Femur (tissue), 1 donor: ENCODE data around the gene MAST2.
"Not testable (repeated sequence)": the region's sequence is repeated elsewhere in the genome, so short reads cannot be mapped to it uniquely, and the experiment has no call there.

ENCODE experiments used
- DNase-seq: peaks from one replicate; pipeline ENCODE4 v3.0.0-alpha.2; 2017

The MAST2 gene

DNA sequence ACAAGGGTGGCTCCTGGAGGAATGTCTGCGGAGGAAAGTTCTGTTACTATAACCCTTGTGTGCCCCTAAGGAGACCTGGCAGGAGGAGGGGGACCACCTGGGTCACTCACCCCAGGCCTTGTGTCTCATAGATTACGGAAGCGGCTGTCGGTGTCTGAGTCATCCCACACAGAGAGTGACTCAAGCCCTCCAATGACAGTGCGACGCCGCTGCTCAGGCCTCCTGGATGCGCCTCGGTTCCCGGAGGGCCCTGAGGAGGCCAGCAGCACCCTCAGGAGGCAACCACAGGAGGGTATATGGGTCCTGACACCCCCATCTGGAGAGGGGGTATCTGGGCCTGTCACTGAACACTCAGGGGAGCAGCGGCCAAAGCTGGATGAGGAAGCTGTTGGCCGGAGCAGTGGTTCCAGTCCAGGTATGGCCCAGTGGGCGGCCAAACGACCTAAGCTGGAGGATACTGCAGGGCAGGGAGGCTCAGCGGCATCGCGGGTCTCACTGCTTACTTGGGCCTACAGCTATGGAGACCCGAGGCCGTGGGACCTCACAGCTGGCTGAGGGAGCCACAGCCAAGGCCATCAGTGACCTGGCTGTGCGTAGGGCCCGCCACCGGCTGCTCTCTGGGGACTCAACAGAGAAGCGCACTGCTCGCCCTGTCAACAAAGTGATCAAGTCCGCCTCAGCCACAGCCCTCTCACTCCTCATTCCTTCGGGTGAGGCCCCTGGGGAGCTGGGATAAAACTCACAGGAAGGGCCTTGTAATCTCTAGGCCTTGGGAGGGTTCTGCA lies 227.7 kb downstream of the MAST2 start:
- no peak for DNase-seq

DNA sequence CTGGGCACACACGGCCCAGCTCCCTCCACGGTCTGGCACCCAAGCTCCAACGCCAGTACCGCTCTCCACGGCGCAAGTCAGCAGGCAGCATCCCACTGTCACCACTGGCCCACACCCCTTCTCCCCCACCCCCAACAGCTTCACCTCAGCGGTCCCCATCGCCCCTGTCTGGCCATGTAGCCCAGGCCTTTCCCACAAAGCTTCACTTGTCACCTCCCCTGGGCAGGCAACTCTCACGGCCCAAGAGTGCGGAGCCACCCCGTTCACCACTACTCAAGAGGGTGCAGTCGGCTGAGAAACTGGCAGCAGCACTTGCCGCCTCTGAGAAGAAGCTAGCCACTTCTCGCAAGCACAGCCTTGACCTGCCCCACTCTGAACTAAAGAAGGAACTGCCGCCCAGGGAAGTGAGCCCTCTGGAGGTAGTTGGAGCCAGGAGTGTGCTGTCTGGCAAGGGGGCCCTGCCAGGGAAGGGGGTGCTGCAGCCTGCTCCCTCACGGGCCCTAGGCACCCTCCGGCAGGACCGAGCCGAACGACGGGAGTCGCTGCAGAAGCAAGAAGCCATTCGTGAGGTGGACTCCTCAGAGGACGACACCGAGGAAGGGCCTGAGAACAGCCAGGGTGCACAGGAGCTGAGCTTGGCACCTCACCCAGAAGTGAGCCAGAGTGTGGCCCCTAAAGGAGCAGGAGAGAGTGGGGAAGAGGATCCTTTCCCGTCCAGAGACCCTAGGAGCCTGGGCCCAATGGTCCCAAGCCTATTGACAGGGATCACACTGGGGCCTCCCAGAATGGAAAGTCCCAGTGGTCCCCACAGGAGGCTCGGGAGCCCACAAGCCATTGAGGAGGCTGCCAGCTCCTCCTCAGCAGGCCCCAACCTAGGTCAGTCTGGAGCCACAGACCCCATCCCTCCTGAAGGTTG lies 231.4 kb downstream of the MAST2 start:
- DNase-seq, result no peak

DNA sequence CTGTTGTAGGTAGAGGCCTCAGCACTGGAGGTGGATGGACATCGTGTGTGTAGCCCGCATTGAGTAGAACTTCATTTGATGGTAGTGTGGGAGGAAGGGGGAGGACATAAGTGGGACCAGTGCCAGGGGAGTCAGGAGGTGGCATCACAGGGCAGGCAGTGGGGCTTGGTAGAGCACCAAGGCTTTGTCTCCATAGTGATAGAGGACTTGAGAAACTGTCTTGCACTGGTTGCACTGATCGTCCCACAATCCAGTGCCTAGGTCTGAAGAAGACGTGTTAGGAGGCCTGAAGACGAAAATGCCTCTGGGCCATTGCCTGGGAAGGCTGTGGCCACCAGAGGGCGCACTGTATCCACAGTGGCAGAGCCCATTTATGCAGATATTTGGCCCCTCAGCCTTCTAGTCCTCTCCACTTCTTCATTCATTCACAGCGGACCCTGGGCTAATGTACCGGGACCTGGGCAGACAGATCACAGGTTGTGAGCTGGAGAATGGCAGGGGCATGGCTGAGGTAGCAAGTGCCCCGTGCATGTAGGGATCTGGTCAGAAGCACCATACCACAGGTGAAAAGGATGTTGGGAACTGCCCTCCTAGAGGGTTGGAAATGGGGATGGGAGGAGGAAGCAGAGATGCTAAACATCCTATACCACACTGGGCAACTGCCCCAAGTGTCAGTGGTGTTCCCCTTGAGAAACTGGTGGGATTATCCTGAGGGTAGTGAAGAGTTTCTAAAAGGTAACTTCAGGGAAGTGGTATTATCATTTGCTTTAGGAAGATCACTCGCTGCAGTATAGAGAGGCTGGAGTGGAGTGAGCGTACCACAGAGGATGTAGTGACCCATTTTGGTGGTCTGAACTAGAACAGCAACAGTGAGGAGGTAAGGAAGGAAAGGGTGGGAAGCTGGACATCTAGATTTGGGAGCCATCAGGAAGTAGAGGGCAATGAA lies 233.8 kb downstream of the MAST2 start:
- peak; percentile 90 for DNase-seq

DNA sequence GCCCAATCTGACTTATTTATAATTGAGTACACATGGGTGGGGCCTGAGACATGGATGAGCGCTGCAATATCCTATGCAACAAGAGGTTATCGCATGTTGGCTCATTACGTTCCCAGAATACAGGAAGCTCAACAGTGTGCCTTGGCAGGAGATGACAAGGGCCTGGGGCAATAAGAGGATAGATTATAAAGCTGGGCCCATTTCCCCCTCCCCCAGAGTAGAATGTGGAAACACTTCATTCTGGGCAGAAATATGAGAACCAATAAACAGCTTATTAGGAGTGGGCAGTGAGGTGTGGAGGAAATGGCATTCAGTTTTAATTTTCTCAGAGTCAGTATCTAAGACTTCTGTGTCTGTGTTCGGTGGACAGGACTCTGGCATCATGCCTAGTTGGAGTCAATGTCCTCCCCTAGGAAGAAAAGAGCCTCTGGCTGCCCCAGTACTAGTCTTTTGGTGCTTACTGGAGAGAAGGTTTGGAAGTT lies 236.2 kb downstream of the MAST2 start:
- DNase-seq, result no peak

DNA sequence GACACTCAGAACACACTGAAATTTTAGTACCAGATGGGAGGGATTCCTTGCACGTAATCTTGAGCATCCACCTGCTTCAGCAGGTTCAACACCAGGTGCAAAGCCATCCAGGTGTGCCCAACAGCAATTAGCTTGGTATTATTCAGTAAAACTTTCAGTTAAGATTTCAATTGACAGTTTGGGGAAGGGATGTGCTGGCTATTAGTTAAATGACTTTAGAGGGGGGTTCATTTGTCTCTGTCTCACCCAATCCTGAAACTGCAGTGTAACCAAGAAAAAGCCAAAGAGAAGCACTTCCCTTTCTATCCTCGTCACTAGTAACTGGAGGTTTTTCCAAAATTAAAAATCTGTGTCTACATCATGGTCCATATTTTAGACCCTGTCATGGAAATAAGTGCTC lies 238.1 kb downstream of the MAST2 start:
- no peak for DNase-seq

DNA sequence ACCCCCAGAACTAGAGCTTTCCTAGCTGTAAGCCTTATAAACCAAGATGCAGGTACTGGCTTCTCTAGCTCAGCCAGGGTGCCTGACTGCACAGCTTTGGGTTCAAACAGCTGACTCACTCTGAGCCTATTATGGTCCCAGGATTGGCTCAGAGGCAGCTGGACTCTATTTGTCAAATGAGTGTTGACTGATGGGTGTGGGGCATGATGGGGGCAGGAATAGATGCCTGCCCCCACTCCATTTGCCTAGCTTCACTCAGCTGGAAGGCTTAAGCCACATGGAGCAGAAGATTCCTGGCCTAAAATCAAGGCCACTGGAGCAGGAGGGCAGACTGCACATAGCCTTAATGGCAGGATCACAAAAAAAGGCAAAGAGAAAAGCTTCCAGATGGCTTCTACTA lies 238.6 kb downstream of the MAST2 start:
- DNase-seq, result no peak

DNA sequence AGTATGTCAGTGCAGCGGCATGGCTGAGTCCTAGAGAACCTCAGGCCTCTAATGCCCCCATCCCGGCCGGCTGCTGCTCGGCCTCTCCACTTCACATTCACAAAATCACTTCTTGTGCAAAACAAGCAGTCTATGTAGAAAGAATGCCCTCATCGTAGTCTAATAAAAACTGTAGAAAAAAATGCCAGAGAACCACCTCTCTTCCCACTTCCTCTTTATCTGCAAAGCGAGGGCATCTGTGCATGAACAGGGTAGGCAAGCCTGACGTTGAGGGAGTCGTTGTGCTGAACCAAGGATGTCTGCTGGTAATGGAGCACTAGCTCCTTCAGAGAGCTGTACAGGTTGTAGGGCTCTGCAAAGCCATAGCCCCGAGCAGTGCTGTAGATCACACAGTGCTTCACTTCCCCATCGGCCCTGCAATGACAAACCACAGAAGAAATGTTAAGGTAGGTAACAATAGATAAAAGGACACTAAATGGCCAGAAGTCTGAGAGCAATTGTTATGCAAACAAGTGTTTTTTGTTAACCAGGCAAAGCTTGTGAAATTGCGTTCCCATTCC lies 240.1 kb downstream of the MAST2 start:
- DNase-seq, result no peak

DNA sequence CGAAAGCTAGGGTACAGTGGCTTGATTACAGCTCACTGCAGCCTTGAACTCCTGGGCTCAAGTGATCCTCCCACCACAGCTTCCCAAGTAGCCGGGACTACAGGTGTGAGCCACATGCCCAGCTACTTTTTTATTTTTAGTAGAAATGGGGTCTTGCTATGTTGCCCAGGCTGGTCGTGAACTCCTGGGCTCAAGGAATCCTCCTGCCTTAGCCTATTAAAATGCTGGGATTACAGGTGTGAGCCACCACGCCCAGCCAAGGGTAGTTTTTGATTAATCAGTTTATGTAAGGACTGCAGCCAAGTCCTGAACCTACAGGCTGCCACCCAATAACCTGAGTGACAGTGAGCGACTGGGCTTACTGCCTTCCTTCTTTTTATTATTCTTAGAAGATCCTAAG lies 240.7 kb downstream of the MAST2 start:
- no peak for DNase-seq

DNA sequence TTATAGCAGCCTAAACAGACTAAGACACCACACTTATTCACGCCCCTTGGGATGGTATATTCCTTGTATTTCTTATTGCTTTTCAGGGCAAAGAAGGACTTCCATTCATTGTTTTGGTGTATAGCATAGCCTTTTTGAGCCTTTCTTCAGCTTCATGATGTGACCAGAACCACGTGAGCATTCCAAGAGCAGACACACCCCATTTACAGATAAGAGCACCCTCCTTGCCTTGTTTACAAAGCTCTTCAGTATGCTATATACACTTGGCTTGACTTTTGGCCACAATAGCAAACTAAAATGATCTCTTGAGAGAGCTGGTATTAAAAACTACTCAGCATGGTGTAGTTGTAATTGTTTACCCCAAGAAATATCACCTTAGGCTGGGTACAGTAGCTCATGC lies 250.3 kb downstream of the MAST2 start:
- no peak for DNase-seq

DNA sequence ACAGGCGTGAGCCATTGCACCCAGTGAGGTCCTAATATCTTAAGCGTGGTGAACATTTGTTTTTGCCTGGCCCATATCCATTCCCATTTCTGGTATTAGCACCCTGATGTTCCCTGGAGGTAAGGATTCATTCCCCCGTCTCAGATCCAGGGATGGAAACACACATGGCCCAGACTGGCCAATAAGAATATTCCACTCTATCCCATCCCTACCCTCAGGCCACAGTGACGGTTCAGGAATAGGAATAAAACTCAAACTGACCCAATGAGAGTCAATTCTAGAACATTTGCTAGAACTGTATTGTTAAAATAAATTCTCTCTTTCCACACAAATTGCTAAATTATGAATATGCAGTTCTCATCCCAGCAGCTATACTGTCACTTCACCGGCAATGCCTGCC lies 252.9 kb downstream of the MAST2 start:
- DNase-seq, result no peak

DNA sequence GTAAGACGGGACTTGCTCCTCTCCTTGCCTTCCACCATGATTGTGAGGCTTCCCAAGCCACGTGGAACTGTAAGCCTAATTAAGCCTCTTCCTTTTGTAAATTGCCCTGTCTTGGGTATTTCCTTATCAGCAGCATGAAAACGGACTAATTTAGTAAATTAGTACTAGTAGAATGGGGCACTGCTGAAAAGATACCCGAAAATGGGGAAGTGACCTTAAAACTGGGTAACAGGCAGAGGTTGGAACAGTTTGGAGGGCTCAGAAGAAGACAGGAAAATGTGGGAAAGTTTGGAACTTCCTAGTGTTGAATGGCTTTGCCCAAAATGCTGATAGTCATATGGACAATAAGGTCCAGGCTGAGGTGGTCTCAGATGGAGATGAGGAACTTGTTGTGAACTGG lies 253.8 kb downstream of the MAST2 start:
- not testable (repeated sequence) for DNase-seq

DNA sequence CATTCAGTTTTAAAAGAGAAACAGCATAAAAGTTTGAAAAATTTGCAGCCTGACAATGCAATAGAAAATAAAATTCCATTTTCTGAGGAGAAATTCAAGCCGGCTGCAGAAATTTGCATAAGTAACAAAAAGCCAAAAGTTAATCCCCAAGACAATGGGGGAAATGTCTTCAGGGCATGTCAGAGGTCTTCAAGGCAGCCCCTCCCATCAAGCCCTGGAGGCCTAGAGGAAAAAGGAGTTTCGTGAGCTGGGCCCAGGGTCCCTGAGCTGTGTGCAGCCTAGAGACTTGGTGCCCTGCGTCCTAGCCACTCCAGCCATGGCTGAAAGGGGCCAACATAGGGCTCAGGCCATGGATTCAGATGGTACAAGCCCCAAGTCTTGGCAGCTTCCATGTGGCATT lies 254.4 kb downstream of the MAST2 start:
- DNase-seq, result no peak

DNA sequence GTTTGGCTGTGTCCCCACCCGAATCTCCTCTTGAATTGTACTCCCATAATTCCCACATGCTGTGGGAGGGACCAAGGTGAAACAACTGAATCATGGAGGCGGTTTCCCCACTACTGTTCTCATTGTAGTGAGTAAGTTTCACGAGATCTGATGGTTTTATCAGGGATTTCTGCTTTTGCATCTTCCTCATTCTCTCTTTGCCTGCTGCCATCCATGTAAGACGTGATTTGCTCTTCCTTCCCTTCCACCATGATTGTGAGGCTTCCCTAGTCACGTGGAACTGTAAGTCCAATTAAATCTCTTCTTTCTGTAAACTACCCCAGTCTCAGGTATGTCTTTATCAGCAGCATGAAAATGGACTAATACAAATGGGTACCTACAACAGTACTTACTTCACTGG lies 255.5 kb downstream of the MAST2 start:
- DNase-seq, result no peak

DNA sequence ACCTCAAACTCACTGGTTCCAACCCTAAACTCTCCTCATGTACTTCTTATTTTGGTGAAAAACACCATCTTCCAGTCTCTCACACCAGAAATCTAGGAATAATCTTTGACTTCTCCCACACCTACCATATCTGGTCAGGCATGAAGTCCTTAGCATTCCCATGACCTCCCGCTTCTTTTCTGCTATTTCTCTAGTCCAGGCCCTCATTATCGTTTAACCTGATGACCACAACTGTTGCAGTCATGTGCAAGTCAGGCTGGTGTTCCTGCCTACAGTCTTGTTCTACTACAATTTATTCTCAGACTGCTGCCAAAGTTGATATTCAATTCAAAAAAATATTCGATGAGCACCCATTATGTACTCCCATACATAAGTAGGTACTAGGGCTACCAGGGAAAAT lies 257.7 kb downstream of the MAST2 start:
- no peak for DNase-seq

DNA sequence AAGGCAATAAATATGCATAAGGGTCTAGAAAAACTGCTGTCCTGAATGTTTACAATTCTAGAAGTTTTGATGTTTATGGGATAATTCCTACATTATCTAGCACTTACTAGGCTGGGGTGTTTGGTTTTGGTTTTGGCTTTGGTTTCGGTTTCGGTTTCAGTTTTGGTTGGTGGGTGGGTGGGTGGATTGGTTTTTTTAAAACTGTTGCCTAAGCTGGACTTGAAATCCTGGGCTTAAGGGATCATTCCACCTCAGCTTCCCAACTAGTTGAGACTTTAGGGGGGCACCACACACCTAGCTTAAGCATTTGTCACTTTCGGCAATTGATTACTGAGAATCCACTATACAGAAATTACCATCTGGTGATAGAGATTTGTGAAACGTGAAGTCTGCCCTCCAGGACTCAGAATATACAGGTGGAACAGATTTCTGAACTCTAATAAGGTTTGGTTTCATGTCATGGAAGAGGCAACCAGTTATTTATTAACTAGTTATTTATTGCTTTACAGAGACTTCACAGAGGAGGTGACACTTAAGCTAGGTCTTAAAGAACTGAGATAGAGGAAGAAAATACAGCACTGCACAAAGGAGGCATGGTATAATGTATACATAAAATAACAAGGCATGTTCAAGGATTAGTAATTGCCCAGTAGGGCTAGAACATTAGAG lies 259.4 kb downstream of the MAST2 start:
- no peak for DNase-seq

DNA sequence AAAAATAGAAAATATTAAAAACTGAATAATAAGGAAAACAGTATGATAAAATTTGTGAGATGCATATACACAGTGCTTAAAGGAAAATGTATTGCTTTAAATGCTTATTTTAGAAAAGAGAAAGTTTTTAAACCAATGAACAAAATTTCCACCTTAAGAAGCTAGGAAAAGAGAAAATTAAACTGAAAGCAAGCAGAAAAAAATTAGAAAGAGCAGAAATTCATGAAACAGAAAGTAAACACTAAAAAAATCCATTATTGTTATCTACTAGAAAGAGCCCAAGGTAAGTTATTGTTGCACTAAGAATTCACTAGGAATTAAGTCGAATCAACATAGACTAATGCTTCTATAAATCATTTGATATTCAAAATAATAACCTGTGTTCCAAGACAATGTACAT lies 261.3 kb downstream of the MAST2 start:
- no peak for DNase-seq

DNA sequence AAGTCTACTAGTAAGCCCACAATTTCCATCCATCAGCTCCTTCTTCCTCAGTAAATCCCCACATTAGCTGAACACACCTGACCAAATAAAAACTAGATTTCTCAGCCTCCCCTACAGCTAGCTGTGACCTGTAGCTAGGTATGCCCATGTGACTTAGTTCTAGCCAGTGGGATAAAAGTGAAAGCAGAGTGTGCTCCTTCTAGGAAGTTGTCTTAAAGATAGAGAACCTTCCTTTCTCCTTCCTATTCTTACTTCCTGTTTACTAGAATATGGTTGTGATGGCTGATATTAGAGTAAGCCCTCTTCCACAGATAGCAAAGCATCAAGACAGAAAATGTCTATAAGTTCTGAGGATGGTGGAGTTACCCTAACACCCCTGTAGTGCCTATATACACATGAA lies 262.0 kb downstream of the MAST2 start:
- no peak for DNase-seq

DNA sequence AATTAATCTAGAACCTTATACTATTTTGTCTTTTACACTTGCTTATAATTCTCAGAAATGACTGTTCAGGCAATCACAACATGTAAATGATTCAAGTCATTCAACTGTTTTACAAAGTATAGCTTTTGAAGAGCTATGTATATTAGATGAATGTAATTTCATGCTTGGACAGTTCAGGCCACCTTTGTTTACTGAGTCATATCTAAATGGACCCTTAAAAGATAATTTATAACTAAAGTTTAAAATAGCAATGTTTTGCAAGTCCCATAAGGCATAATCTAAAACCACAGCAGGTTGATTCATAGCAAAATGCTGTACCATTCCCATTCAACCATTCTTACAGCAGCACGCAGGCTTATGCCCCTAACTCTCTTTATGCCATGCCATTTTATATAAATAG lies 264.2 kb downstream of the MAST2 start:
- no peak for DNase-seq

DNA sequence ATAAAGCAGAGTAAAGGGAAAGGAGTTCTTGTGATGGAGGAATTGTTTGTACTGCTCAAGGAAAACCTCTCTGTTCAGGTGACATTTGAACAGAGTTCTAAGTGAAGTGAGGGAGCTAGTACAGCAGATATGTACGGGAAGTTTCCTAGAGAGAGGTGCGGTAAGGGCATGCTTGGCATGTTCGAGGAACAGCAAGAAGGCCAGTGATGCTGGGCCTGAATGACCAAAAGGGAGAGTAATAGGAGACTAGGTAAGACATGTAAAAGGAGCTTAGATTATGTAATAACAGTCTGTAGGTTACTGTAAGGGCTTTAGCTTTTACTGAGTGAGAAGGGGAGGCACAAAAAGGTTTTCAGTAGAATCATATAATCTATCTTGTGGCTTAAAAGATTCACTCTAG lies 265.1 kb downstream of the MAST2 start:
- no peak for DNase-seq

DNA sequence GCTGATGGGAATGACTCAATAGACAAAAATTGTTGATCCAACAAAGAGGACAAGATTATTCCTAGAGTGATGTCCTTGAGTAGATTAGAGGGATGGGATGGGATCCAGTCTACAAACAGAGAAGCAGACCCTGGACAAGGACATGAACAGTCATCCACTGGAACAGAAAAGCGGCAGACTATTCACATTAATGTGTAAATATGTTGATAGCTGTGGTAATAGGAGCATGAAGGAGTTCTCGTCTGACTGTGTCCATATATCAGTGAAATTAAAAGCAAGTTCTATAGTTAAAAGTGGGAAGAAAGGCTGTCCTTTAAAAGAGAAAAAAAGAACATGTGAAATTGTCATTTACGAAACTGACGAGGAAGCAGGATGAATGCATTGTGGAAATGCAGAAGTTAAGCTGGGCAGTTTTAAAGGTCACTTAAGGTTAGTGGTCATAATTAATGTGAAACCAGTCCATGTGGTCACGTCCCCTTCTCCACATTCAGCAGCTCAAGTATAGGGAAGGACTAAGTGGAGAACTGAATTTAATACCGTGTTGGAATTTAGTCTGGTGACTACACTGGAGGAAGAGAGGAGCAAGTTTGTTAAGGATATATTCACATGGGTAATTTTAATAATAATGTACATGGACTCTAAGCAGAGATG lies 266.9 kb downstream of the MAST2 start:
- no peak for DNase-seq

DNA sequence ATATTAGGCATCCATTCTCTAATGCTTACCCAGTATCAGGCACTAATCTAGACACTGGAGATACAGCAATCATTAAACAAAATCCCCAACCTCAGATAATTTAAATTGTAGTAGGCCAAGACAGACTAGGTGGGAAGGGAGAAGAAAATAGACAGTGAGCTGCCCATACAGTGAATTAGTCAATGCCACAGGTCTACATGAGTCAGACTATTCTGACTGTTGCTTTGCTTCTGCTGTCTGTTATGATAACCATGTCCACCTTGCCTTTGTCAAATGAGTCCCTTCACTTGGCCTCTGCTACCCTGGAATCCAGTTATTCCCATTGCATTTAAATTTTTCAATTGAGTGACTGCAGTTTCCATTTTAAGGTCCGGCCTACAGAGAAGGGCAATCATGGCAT lies 269.6 kb downstream of the MAST2 start:
- DNase-seq, result no peak
